Kidney glomerular epithelial cell (primary cell): ENCODE results near the gene C16orf78.

ENCODE experiments used
- DNase-seq: peaks from one replicate; lab custom pipeline; 2025; lab: John Stamatoyannopoulos, UW

Gene C16orf78

DNA sequence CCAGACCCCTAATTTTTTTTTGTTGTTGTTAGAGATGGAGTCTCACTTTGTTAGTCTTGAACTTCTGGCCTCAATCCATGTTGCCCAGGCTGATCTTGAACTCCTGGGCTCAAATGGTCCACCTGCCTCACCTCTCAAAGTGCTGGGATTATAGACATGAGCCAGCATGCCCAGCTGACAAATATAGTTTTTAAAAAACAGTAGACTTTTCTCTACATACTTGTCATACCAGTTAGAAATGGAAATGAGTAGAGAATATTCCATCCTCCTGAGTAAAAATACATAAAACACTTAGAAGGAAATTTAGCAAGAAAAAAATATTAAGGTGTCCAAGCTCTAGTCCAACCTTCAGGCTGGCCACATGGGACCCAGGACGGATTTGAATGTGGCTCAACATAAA lies 21.4 kb downstream of the C16orf78 start:
- DNase-seq, result no peak

DNA sequence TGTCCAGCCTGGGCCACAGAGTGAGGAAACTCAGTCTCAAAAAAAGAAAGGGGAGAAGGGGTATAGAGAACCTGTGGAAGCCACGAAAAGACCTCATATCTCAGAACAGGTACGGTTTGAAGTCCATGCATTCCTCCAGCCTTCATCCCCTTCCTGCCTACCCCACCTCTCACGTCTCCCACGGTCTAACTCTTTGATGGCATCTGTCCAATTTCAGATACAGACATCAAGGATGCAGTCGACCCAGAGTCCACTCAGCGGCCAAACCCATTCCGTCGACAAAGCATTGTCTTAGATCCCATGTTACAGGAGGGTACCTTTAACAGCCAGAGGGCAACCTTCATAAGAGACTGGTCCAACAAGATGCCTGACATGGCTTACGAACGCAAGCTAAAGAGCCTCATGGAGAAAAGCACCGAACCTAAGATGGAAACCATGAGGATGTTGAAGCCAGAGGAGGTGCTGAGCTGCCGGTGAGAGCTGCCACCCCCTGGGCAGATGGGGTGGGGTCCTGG lies 22.7 kb downstream of the C16orf78 start:
- DNase-seq, result no peak

DNA sequence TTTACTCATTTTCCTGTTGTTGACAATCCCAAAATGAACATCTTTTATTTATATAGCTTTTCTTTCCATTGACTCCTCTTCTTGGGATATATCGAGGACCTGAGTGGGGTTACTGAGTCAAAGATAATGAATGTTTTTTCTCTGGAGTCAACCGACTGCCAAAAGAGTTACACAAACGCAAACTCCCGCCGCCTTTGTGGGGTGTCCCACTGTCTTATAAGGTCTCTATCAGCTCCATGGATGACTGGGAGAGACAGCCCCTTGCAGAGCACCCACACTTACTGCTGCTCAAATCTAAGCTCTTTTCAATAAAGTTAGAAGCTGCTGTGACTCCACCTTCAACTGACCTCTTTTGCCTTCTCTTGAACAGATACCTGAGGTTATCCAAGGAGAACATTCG lies 25.2 kb downstream of the C16orf78 start:
- no peak for DNase-seq

DNA sequence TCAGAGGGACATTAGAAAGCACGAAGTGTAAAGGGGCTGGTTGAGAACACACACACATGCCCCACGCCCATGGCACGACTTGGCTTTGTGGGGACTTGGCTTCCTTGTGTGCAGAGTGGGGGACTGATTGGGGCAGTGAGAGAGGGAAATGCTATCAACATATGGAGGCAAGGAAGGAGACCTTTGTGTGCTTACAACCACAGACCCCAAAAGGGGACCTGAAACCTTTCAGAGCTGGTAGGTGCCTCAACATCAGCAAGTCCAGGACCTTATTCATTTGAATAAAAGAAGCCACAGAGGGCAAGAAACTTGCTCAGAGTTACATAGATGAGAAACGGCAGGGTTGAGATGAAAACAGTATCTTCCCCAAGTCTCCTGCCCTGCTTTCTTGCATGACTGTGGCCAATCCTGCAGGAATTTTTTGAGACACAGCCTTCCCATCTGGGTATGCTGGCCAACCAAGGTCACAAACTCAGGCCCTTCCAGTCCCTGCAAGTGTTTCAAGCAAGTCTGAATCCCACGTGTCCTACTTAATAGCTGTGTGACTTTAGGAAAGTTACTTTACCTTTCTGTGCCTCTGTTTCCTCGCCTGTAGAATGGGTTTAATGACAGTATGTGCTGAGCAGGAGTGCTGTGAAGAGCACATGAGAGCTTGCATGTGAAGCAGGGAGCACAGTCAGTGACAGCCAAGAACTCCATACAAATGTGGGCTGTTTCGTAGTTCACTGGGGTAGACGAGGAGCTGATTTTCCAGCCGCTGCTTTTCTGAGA lies 26.2 kb downstream of the C16orf78 start:
- no peak for DNase-seq

DNA sequence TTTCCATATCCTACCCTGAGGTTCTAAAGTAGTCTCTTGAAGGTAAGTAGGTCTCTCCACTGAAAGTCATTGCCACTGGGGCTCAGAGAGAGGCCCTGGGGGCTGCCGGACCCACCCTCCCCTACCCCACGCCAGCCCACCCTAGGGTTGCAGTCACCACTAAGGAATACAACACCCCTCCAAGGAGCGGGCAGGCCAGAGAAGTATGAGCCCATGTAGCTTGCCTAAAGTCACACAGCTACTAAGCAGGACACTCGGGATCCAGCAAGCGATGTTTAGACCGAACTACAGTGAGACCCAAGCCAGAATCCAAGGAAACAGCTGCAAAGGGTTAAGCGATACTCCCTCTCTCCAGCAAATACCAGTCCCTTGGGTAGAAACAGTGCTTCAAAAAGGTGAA lies 27.0 kb downstream of the C16orf78 start:
- no peak for DNase-seq

DNA sequence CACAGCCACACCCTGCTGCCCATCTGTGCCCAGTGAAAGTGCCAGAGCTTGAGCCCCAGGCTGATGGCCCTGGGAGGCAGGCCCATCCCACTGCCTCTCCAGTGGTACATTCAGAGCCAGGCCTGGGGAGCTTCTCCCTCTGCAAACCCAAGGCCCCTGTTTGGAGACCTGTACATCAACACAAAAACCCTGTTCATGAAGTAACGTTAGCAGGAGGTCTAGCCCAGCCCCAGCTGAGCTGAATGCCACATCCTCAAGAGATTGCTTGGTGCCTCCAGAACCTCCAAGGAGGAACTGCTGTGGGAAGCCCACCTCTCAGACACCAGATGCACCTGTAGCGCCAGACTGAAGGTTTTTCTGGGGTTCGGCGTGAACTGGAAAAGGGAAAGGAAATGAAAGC lies 31.5 kb downstream of the C16orf78 start:
- no peak for DNase-seq

DNA sequence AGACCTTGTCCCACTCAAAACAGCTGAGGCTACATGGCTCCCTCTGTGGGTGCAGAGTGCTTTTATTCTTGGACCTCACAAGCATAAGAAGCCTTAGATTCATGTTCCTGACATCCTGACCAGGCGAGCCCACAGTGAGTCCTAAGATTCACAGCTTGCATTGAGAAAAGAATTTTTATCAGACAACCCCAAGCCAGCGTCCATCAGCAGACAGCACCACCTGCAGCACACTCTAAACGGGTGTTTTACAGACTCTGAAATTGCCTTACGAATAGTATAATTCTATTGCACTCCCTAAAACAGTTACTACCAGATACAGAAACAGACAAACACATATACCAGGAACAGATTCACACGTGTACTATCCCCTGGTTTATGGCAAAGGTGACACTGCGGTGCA lies 31.9 kb downstream of the C16orf78 start:
- DNase-seq, result no peak

DNA sequence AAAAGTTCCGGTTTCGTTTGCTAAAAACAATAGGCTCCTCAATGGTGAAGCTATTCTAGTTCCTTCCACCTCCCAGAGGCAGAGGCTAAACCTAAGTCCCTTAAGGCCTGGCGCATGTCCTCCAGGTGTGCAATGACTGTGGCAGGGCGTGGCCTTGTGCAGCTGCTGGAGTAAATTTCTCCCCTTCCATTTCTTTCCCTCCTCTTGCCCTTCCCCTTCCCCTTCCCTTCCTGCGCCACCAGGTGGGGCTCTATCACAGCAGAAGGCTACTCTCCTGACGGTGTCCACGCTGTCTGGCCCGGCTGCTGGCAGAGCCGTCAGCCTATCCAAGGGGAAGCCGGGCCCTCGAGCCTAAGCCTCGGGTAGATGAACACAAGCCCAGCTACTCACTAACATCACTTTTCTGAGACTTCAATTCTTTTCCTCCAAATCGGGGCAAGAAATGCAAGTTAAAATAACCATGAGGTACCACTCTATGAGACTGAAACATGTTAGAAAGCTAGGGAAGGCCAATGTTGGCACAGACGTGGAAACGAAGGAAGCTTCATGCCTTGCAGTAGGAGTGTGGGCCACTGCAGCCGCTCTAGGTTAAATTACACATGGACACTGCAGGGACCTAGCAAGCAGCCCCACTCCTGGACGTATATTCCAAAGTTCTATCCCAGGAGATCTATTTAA lies 34.4 kb downstream of the C16orf78 start:
- peak; percentile 57 for DNase-seq

DNA sequence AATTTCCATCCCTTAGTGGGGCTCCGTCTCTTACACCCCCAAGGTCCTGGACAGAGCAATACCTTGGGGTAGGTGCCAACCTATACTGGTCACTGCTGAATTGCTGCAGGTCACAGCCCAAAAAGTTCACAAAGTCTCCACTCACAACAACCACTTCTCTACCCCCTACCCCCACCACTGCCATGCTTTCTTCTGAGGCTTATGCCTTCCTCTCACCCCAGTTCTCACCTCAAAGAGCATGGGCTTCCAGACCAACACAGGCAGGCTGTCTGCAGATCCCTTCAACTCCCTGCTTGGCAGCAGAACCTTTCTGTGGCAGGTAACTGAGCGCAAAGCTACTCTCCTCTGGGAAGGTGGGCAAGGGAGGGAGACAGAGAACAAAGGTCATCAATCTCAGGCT lies 35.5 kb downstream of the C16orf78 start:
- DNase-seq, result no peak

DNA sequence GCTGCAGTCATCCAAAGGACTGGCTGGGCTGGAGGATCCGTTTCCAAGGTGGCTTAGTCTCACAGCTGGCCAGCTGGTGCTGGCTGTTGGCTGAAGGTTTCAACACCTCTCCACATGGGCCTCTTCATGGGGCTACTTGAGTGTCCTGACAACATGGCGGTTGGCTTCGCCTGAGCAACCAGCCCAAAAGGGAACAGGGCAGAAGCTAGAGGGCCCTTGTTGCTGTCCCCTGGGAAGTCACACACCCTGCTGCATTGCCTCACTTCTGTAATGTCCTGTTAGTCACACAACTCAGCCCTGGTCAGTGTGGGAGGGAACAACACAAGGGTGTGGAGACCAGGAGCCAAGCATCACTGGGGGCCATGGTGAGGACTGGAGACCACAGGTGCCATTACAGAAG lies 36.6 kb downstream of the C16orf78 start:
- no peak for DNase-seq

DNA sequence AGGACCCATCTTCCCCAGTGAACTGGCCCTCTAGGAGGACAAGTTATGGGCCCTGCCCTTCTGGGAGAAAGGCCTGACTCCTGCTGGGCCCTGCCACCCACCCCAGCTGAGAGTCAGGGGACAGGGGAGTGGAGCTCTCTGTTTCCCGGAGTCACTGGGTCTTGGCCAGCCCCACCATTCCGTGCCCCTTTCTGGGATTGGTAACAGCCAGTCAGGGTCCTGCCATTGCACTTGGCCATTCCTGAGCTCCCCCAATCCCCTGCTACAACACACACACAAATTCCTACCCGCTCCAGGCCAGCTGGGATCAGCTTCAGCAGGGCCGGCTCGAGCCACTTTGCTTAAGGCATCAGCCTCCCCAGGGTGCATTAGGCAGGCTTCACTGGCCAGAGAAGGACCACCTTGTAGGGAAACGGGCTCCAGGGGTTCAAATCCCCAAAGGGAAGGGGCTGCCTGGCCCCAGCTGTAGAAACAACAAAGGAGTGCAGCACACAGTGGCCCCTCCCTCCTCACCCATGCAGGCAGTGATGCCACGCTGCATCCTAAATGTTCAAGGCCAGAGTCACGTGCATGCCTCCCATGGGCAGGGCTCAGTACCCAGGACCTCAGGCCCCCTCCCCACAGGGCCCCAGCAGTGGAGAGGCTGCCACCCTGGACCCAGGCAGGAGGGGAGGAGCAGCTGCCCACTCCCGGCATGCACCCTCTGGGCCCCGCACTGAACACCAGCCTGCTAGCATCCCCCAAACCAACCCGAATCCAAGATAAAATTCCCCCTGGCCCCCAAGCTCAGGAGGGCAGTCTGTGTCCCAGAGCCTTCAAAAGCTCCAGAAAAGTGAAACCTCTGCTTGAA lies 37.7 kb downstream of the C16orf78 start:
- DNase-seq, result no peak

DNA sequence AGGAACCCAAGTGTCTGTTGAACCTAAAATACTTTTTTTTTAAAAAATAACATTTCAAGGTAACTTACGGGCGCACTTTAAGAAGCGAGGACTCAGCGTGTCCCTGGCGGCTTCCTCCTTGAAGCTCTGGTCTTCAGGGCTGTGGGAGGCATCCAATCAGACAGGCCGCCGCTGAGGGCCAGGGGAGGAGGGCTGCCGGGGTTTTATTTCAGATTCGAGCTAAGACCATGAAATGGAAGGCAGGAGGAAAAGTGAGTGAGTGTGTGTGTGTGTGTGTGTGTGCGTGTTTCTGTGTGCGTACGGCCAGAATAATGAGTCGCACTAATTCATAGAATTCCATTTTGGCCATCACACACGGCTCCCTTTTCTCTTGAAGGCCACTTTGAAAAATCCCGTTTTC lies 41.1 kb downstream of the C16orf78 start:
- no peak for DNase-seq

DNA sequence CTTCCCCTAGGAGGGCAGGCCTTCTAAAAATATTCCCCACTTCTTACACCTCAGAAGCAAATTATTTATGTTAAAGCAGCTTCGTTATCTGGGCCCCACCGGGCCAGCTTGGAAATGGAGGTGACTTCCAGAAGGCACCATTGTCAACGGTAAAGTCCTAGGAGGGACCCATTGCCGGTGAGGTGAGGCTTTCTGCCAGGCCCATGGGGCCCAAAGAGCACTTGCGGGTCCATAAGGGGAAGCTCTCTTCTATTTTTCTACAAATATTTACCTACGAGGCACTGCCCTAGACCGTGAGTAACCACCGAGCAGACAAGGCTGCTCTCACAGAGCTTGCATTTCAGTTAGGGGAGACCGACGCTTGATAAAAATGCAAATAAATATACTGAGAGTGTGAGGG lies 41.5 kb downstream of the C16orf78 start:
- no peak for DNase-seq

DNA sequence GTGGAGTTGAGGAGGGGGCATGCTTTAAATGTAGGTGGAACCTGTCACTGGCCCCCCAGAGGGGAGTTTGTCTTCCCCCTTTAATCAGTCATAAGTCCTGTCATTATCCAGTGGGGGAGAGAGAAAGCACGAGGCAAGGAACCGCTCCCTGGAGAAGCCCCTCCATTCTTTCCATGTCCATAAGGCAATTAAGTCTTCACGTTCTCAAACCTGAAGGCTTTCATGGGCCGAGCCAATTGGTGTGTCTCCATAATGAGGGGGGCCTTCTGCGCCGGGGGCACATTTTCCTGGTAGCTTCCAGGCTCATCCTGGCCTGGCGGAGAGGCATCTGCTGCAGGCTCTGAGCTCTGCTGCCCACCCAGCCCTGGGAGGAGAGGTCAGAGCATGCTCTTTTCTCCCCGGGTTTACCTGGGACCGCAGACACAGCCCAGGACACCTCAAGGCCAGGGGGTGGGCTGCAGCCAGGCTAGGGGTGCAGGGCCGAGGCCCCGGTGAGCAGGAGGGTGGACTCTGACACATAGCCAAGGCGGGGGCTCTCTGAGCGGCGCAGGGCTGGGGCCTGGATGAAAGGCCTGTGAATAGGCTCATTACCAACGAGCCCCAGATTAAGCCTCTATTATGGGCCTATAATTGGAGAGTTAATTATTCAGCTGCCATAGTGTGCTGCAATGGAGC lies 42.5 kb downstream of the C16orf78 start:
- no peak for DNase-seq

DNA sequence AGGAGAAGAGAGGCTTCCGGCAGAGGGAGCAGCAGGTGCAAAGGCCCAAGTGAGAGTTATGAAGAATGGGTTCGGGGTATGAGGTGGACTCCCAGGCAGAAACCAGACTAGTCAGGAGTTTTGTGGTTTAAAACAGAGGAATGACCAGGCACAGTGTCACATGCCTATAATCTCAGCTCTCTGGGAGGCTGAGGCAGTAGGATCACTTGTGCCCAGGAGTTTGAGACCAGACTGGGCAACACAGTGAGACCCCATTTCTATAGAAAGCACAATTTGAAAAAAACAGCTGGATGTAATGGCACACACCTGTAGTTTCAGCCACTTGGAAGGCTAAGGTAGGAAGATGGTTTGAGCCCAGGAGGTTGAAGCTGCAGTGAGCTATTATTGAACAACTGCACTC lies 43.8 kb downstream of the C16orf78 start:
- DNase-seq, result no peak

DNA sequence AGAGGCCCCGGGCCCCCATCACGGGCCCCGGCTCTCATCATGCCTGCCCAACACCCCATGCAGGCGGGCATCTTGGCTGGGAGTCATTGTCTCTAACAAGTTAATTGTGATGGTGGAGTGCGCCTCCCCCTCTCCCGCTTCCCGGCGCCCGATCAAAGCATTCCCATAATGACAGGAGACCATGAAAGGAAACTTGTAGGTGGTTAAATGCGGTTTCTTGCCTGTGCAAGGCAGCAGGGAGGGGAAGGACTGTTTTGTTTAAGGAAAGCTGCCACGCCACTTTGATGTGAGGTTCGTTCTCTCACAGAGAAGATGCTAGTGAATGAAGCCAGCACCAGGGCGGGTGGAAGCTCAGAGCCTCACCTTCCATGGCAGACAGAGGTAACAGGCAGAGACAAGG lies 45.4 kb downstream of the C16orf78 start:
- DNase-seq, result no peak

DNA sequence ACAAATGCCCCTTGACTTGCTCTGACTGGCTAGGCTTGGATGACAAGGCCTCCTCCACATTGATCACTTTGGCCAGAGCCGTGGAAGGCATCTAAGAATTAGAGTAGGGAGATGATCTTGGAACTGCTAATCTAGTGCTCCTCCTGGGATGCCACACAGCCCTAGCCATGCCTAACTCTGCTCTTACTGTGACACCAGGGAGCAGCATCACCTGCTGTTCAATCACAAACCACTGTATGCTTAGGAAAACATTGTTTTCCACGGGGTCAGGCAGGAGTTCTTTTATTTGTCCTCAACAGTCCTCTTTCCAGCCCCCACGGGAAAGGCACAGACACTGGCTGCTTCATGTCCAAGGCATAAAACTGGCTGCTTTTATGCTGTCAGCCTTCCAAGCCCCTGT lies 46.3 kb downstream of the C16orf78 start:
- DNase-seq, result no peak

DNA sequence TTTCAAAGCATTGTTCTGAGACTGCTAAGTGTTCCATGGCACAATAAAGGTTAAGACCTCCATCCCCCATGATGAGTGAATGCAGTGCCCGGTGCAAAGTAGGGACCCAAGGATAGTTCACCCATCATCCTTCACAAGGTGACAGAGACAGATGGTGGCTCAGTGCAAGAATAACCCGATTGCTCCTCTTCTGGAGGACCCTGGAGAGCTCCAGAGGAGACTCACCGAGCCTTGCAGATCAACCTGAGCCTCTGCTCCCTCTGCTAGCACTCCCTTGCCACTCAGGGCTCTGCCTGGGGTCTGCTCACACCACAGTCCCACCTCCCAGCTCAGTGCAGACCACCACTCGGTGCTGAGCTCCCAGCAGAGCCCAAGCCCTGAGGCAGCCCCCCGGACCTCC lies 49.3 kb downstream of the C16orf78 start:
- no peak for DNase-seq

DNA sequence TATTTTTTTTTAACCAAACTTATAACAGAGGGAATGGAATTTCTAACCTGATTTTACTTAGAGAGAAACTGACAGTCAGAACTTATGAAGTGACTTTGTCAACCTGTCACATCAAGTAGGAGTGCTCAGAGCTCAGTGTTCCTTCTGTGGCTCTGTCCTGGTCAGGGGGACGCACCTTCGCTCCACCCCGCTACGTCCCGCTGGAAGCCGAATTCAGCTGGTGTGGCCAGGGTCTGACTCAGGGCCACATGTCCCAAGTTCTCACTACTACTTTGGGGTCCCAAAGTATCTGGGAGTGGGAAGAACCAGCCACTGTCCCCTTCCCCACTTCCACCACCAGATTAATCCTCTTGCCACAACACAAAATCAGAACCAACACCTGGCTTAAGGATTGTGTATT lies 51.4 kb downstream of the C16orf78 start:
- no peak for DNase-seq

DNA sequence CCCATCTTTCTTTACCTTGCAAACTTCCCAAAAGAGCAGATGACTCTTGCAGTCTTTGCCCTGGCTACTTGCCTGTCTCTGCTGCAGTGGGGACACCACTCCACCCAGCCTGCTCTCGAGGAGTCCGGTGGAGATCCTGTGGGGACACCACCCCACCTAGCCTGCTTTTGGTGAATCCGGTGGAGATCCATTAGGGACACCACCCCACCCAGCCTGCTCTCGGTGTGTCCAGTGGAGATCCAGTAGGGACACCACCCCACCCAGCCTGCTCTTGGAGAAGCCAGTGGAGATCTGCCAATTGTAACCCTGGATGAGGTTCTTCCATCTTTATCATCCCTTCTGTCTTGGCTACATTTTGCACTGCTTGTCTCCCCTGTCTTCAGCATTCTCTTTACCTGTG lies 54.2 kb downstream of the C16orf78 start:
- no peak for DNase-seq

DNA sequence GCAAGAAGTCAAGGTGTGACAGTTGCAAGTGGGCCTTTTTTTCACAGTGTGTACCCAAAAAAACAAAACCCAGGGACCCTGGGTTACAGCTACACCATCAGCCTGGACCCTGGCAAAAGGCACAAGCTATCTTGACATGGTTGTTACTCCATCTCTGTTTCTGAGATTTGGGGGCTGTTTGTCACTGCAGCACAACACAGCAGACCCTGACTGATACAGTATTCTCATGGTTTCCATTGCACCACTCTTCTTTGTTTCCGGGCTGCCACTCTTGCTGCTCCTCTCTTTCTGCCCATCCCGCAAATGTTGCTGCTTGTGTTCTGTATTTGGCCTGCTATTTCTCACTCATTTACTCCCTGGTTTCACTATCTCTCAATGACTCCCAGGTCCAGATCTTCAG lies 55.2 kb downstream of the C16orf78 start:
- no peak for DNase-seq

DNA sequence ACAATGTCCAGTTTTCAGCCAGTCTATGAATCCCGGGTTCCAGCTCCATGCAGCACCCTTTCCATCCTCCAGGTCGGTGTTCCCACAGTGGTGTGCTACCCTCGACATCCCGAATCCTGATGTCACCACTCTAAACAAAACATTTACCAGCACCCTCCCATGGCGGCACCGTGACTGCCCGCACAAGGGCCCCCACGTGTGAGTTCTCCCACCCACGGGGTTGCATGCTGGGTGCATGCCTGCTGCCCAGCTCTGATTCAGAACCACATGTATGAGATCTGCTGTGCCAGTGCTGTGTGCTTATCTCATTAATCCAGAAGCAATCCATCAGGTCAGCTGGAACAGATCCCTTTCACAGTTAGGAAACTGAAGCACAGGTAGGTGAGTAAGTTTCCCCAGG lies 57.4 kb downstream of the C16orf78 start:
- DNase-seq, result no peak
